GM06990 (cell line): ENCODE measurements around the gene ARHGAP31.

Experiments
- DNase-seq: peaks from one replicate; pipeline ENCODE4 v3.0.0-alpha.2; 2011; ENCODE audit not compliant: insufficient read length; ENCODE audit errors: extremely low read depth
- H3K27me3 ChIP-seq: replicated peaks from 2 replicates; pipeline ENCODE4 v1.6.0; 2011; ENCODE audit warnings: low read length; ENCODE audit not compliant: control insufficient read depth, insufficient read depth
- H3K36me3 ChIP-seq: 2 replicates; pipeline ENCODE4 v1.5.1; 2011; ENCODE audit warnings: low read length; ENCODE audit not compliant: control insufficient read depth, insufficient read depth
- H3K4me3 ChIP-seq: replicated peaks from 2 replicates; pipeline ENCODE4 v1.5.1; 2011; ENCODE audit warnings: low read depth, mild to moderate bottlenecking, control low read depth, low read length
- TF ChIP-seq, protein P1 (sequence below): IDR thresholded peaks from 2 replicates; pipeline ENCODE4 v1.5.1; 2011; ENCODE audit warnings: low read length, control low read depth, mild to moderate bottlenecking, inconsistent platforms; ENCODE audit not compliant: insufficient read depth, poor library complexity, severe bottlenecking

The ARHGAP31 gene

DNA sequence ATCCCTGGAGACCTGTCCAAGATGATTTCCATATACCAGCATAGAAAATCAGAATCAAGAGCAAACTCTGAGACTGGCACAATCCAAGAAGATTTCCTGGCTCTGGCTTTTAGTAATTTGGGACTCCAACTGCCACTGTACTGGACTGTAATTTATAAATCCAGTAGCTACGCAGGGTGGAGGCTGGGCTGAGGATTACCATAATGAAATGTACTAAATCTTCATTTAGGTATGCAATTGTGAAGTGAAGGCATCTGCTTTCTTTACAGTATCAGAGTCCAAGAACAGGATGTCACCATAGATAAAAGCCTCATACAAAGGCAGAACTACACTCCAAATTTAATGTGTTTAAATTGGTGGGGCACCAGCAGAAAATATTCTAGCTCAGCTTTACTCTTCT lies 122.7 kb downstream of the ARHGAP31 start:
- TF ChIP-seq, protein P1, sequence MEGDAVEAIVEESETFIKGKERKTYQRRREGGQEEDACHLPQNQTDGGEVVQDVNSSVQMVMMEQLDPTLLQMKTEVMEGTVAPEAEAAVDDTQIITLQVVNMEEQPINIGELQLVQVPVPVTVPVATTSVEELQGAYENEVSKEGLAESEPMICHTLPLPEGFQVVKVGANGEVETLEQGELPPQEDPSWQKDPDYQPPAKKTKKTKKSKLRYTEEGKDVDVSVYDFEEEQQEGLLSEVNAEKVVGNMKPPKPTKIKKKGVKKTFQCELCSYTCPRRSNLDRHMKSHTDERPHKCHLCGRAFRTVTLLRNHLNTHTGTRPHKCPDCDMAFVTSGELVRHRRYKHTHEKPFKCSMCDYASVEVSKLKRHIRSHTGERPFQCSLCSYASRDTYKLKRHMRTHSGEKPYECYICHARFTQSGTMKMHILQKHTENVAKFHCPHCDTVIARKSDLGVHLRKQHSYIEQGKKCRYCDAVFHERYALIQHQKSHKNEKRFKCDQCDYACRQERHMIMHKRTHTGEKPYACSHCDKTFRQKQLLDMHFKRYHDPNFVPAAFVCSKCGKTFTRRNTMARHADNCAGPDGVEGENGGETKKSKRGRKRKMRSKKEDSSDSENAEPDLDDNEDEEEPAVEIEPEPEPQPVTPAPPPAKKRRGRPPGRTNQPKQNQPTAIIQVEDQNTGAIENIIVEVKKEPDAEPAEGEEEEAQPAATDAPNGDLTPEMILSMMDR, result no peak
- DNase-seq, result no peak
- H3K4me3 ChIP-seq, result no peak overlapping the region
- H3K36me3 ChIP-seq, result peaks cover 13% of the 10 kb centered on the region
- H3K27me3 ChIP-seq, result no peaks in the 10 kb centered on the region

DNA sequence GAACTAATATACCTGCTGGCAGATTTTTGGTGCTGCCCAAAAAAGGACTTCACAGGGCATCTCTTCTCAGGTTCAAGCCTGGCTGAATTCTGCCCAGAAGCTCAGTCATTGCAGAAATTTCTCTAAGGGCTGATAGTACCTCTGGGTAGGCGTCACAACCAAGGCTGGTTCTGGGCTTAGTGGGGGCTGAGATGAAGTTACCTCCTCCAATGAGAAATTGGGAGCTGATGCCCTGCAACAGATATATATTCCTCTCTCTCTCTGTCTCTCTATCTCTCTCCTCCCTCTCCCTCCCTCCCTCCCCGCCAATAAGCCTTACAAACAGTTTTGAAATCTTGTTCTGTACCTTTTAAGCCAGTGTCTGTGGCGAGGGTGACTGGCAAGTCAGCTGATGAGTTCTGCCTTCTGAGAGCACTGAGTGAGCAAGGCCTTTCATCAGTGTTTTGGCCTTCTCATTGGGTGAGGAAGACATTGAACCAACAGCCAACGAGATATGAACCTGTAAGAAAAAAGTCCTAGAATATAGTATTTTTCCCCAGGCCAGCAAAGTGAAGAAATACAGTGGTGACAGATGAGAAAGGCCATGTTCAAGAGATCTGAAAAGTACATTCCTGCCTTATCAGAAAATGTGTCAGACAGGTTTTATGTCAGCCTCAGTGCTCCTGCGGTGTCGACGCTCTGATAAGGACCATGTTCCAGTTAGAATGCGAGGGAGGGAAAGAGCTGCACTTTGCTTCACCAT lies 123.8 kb downstream of the ARHGAP31 start:
- TF ChIP-seq, protein P1, result no peak
- no peaks in the 10 kb centered on the region for H3K27me3 ChIP-seq
- H3K36me3 ChIP-seq, result peaks cover 13% of the 10 kb centered on the region
- no peak overlapping the region for H3K4me3 ChIP-seq
- DNase-seq, result no peak

DNA sequence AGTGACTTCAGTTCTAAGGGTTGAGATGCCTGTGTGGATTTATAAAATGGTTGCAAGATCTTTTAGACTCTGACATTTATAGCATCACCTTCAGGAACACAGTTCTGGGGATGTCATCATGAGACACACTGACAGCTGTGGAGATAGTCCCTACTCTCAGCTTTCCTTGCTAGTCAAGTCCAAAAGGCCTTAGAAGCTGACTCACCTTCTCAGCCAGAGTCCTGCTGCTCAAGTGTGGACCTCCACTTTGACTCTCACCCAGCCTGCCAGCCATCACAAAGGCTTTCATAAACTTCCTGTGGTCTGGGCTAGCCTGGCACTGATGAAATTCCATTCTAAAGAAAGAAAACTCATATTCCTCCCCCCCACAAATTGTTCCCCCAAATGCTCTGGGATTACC lies 124.5 kb downstream of the ARHGAP31 start:
- Histone ChIP-seq H3K36me3 (peaks cover 12% of the 10 kb centered on the region), H3K4me3 (no peak overlapping the region), H3K27me3 (no peaks in the 10 kb centered on the region)
- DNase-seq, result no peak
- TF ChIP-seq, protein P1, result no peak

DNA sequence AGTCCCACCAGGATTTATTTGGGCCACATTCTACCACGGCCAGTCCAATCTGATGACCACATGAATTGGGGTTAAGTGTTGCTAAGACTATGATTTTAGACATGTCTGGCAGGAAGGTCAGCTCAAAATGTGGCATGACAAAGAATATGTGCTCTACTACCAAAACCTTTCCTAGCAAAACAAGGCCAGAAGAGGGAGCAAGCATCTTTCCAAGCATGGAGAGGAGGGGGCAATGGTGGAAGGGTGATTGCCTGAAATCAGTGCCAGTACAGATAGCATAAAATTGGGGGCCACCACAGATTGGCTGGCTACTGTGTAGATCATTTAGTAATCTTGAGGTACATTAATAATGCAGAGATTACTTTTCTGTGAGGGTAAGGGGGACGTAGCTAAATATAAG lies 126.0 kb downstream of the ARHGAP31 start:
- no peak for DNase-seq
- Histone ChIP-seq H3K4me3 (no peak overlapping the region), H3K36me3 (peaks cover 3% of the 10 kb centered on the region), H3K27me3 (no peaks in the 10 kb centered on the region)
- TF ChIP-seq, protein P1, result no peak

DNA sequence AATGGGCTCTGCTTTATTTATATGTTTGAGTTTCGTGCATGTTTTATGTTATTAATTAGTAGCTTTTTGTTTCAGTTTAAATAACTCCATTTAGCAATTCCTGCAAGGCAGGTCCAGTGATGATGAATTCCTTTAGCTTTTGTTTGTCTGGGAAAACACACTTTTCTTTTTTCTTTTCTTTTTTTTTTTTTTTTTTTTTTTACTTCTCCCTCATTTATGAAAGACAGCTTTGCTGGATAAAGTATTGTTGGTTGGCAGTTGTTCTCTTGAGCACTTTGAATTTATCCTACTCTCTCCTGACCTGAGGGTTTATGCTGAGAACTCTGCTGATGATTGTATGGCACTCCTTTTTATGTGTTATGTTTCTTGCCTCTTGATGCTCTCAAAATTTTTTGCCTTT lies 133.5 kb downstream of the ARHGAP31 start:
- Histone ChIP-seq H3K4me3 (no peak overlapping the region), H3K36me3 (peaks cover 10% of the 10 kb centered on the region), H3K27me3 (no peaks in the 10 kb centered on the region)
- DNase-seq, result no peak
- TF ChIP-seq, protein P1, result no peak
